ENCODE measurements around the gene NDRG4.

NDRG4 gene

DNA sequence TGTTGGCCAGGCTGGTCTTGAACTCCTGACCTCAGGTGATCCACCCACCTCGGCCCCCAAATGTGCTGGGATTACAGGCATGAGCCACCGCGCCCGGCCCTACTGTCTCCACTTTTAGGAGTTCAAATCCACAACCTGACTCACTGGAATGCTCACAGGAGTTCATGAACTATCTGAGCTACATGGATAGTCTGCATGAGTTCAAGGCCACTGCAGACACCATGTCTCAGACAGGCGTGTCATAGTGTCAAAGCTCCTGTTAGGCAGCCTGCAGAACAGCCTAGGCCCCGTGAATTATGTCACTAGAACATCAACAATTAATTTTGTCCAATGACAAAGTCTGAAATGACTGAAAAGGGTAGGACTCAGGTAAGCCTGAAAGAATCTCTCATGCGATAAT is 38.3 kb upstream of the NDRG4 start:
- H3K4me3 Mint-ChIP-seq: no peak overlapping the region
- H3K36me3 Mint-ChIP-seq: no peaks in the 10 kb centered on the region
- H3K27me3 Mint-ChIP-seq: peaks cover 33 to 39% of the 10 kb centered on the region in 2 donors
- H3K27ac Mint-ChIP-seq: no peak overlapping the region
- peaks cover 0 to 2% of the 10 kb centered on the region in 2 donors for H3K9me3 Mint-ChIP-seq
- H3K4me1 Mint-ChIP-seq: peaks cover 17 to 30% of the 10 kb centered on the region in 2 donors
- DNase-seq: no peak
- ATAC-seq (replicated peaks): no peak

GRCh38 chr16:58462089-58462488 is 37.9 kb upstream of the NDRG4 start:
- Mint-ChIP-seq H3K9me3 (peaks cover 0 to 2% of the 10 kb centered on the region in 2 donors), H3K4me1 (peaks cover 17 to 30% of the 10 kb centered on the region in 2 donors), H3K27me3 (peaks cover 38 to 44% of the 10 kb centered on the region in 2 donors), H3K27ac (no peak overlapping the region), H3K4me3 (no peak overlapping the region), H3K36me3 (no peaks in the 10 kb centered on the region)
- no peak for DNase-seq
- no peak for ATAC-seq (replicated peaks)

GRCh38 chr16:58462499-58462996 is 37.4 kb upstream of the NDRG4 start:
- H3K4me1 Mint-ChIP-seq: peaks cover 17 to 30% of the 10 kb centered on the region in 2 donors
- no peaks in the 10 kb centered on the region for H3K36me3 Mint-ChIP-seq
- peak overlapping the region; percentile 69 to 74 for H3K4me3 Mint-ChIP-seq
- ATAC-seq (replicated peaks) (no peak), DNase-seq (no peak)
- H3K27me3 Mint-ChIP-seq: peaks cover 41 to 49% of the 10 kb centered on the region in 2 donors
- H3K9me3 Mint-ChIP-seq: peaks cover 0 to 2% of the 10 kb centered on the region in 2 donors
- peak overlapping the region; percentile 73 for H3K27ac Mint-ChIP-seq

DNA sequence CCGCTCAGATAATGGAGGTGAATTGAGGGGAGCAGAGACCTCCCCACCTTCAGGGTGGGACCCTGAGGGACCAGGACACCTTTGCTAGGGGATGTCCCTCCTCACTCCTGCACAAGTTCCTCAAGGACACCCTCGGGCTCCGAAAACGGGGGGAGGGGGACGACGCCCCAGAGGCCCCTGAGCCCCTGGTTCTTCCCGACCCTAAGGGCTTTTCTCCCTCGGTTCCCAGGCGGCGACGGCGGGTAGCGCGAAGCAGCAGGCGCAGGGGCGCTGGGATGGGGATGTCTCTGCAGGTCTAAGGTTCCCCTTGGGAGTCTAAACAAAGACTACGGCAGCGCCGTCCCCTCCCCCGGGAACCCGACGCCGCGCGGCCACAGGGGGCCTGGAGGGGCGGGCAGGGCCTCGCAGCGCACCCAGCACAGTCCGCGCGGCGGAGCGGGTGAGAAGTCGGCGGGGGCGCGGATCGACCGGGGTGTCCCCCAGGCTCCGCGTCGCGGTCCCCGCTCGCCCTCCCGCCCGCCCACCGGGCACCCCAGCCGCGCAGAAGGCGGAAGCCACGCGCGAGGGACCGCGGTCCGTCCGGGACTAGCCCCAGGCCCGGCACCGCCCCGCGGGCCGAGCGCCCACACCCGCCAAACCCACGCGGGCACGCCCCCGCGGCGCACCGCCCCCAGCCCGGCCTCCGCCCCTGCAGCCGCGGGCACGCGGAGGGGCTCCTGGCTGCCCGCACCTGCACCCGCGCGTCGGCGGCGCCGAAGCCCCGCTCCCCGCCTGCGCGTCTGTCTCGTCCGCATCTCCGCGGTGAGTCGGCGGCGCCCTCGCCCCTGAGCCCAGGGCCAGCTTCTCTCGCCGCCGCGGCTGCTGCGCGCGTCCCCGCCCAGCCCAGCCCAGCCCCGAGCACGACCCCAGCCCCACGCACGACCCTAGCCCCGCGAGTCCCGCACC is 36.7 kb upstream of the NDRG4 start:
- DNase-seq: no peak
- peaks cover 47 to 56% of the 10 kb centered on the region in 2 donors for H3K27me3 Mint-ChIP-seq
- H3K4me1 Mint-ChIP-seq: peaks cover 17 to 30% of the 10 kb centered on the region in 2 donors
- H3K27ac Mint-ChIP-seq: no peak overlapping the region
- H3K4me3 Mint-ChIP-seq: peak overlapping the region in 1 of 2 donors; percentile 72
- ATAC-seq (replicated peaks): peak; percentile 37 to 48
- no peaks in the 10 kb centered on the region for H3K36me3 Mint-ChIP-seq
- H3K9me3 Mint-ChIP-seq: peaks cover 0 to 2% of the 10 kb centered on the region in 2 donors

DNA sequence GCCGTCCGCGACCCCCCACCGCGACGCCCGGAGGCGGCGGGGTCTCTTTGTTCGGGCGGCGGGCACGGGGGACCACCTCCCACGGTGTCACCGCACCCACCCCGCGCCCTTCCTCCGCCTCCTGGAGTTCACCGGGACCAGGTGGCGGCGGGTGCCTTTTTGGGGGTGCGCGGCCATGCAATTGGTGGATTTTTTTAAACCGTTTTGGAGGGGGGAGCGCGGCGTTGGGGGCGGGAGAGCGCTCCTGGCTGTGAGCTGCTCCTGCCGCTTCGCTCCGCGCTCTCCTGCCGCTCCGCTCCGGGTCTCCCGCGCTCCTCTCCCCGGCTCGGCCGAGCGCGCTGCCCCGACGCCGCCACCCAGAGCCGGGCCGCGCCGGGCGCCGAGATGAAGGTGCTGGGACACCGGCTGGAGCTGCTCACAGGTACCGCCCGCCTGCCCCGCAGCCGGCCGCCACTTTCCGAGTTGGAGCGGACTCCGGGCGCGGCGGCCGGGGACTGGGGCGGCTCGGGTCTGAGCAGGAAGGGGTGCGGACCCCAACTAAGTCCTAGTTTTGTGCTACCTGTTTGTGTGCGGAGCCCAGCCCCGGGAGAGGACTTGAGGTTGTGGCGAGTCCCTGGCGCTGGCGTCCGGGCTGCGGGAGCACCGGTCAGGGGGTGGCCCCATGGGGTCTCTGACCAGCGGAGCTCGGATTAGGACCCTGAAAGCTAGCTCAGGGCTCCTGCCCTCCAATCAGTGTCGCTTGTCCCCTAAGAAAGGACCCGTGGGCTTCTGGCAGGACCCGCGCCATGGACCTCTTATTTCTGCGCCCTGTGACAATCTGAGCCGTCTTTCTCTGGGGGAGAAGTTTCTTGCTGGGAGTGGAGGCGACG is 35.7 kb upstream of the NDRG4 start:
- peaks cover 14 to 21% of the 10 kb centered on the region in 2 donors for H3K4me1 Mint-ChIP-seq
- no peaks in the 10 kb centered on the region for H3K9me3 Mint-ChIP-seq
- peaks cover 55 to 66% of the 10 kb centered on the region in 2 donors for H3K27me3 Mint-ChIP-seq
- ATAC-seq (replicated peaks) (peak; percentile 23 to 39), DNase-seq (no peak)
- H3K27ac Mint-ChIP-seq: peak overlapping the region; percentile 17
- H3K4me3 Mint-ChIP-seq: peak overlapping the region; percentile 46 to 72
- H3K36me3 Mint-ChIP-seq: no peaks in the 10 kb centered on the region

GRCh38 chr16:58464916-58465731 is 34.8 kb upstream of the NDRG4 start:
- Mint-ChIP-seq H3K4me3 (peak overlapping the region; percentile 46 to 72), H3K27me3 (peaks cover 55 to 67% of the 10 kb centered on the region in 2 donors), H3K36me3 (no peaks in the 10 kb centered on the region), H3K9me3 (no peaks in the 10 kb centered on the region), H3K4me1 (peaks cover 11 to 16% of the 10 kb centered on the region in 2 donors), H3K27ac (peak overlapping the region; percentile 17)
- no peak for ATAC-seq (replicated peaks)
- no peak for DNase-seq

DNA sequence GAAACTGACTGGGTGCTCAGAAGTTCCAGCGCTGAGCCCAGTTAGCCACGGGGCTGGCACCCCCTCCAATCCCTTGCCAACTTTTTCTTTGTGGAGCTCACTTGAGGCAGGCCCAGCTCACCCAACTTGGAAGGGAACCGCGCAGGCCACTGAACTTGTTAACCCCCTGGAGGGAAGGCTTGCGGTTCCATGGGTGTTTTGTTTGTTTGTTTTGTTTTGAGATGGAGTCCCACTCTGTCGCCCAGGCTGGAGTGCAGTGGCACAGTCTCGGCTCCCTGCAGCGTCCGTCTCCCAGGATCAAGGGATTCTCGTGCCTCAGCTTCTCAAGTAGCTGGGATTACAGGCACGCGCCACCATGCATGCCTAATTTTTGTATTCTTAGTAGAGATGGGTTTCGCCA is 34.1 kb upstream of the NDRG4 start:
- Mint-ChIP-seq H3K36me3 (no peaks in the 10 kb centered on the region), H3K4me3 (no peak overlapping the region), H3K27me3 (peaks cover 55 to 73% of the 10 kb centered on the region in 2 donors), H3K27ac (no peak overlapping the region), H3K9me3 (no peaks in the 10 kb centered on the region), H3K4me1 (peaks cover 11 to 16% of the 10 kb centered on the region in 2 donors)
- no peak for DNase-seq
- no peak for ATAC-seq (replicated peaks)

- no peaks in the 10 kb centered on the region for H3K36me3 Mint-ChIP-seq
- ATAC-seq (replicated peaks) (no peak), DNase-seq (no peak)
- peaks cover 55 to 73% of the 10 kb centered on the region in 2 donors for H3K27me3 Mint-ChIP-seq
- H3K4me1 Mint-ChIP-seq: peaks cover 11 to 16% of the 10 kb centered on the region in 2 donors
- H3K4me3 Mint-ChIP-seq: no peak overlapping the region
- no peaks in the 10 kb centered on the region for H3K9me3 Mint-ChIP-seq
- H3K27ac Mint-ChIP-seq: no peak overlapping the region
These were observed 33.5 kb upstream of the NDRG4 start for GRCh38 chr16:58466396-58466795.

- ATAC-seq (replicated peaks) (no peak), DNase-seq (no peak)
- Mint-ChIP-seq H3K4me1 (peaks cover 9 to 12% of the 10 kb centered on the region in 2 donors), H3K4me3 (no peak overlapping the region), H3K36me3 (no peaks in the 10 kb centered on the region), H3K9me3 (no peaks in the 10 kb centered on the region), H3K27me3 (peaks cover 48 to 58% of the 10 kb centered on the region in 2 donors), H3K27ac (no peak overlapping the region)
These were observed 32.0 kb upstream of the NDRG4 start for GRCh38 chr16:58467905-58468304.

DNA sequence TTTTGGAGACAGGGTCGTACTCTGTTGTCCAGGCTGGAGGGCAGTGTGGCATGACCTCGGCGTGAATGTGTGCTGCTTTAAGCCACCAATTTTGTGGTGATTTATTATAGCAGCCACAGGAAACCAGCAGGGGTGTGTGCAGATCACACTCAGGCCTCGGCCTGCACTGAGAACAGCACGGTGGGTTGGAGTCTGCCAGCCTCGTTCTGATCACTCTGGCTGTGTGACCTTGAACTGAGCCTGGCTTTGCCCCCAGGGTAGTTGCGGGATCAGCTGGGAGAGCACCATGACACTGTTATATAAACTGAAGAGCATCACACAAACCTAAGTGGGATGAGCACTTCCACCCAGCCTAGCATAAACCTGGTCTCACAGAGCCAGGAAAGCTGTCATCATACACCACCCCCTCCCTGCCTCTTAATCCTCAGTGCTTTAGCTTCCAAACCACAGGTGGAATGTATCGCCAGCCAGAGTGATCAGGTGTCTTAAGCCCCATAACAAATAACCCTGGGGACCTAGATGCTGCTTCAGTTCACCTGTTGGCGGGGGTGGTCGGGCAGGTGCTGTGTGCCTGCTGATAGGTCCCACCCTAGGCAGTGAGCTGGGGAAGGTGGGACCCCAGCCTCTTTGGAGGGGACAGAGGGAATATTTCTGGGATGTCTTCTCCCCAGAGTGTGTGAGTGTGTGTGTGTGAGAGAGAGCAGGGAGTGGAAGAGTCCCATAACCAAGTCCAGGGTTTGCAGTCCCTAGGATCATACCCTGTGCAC is 28.6 kb upstream of the NDRG4 start:
- peaks cover 36 to 39% of the 10 kb centered on the region in 2 donors for H3K27me3 Mint-ChIP-seq
- no peaks in the 10 kb centered on the region for H3K9me3 Mint-ChIP-seq
- peaks cover 4 to 6% of the 10 kb centered on the region in 2 donors for H3K4me1 Mint-ChIP-seq
- H3K4me3 Mint-ChIP-seq: no peak overlapping the region
- ATAC-seq (replicated peaks) (no peak), DNase-seq (no peak)
- no peaks in the 10 kb centered on the region for H3K36me3 Mint-ChIP-seq
- no peak overlapping the region for H3K27ac Mint-ChIP-seq

DNA sequence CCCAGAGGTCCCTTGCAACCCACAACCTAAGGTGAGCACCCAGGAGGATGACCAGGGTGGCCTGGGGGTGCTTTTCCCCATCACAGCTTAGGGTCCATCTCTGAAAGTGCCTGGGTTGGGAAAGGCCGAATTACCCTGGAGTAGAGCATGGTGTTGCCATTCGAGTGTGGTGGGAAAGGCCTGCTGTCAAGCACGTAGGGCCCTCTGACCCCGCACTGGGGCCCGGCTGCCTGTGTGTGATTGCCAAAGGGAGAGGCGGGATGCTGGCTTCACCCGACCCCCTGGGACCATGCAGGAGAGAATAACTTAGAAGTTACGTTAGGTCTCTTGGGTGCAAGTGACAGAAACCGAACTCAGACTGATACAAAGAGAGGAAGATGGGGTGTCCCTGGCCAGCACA is 27.7 kb upstream of the NDRG4 start:
- H3K27me3 Mint-ChIP-seq: peaks cover 27 to 32% of the 10 kb centered on the region in 2 donors
- H3K4me3 Mint-ChIP-seq: no peak overlapping the region
- H3K27ac Mint-ChIP-seq: no peak overlapping the region
- peaks cover 4 to 6% of the 10 kb centered on the region in 2 donors for H3K4me1 Mint-ChIP-seq
- ATAC-seq (replicated peaks) (no peak), DNase-seq (no peak)
- no peaks in the 10 kb centered on the region for H3K36me3 Mint-ChIP-seq
- H3K9me3 Mint-ChIP-seq: no peaks in the 10 kb centered on the region

GRCh38 chr16:58472827-58473226 is 27.1 kb upstream of the NDRG4 start:
- Mint-ChIP-seq H3K27ac (no peak overlapping the region), H3K9me3 (no peaks in the 10 kb centered on the region), H3K36me3 (no peaks in the 10 kb centered on the region), H3K4me3 (no peak overlapping the region), H3K27me3 (peaks cover 22 to 26% of the 10 kb centered on the region in 2 donors), H3K4me1 (peaks cover 4 to 6% of the 10 kb centered on the region in 2 donors)
- no peak for DNase-seq
- no peak for ATAC-seq (replicated peaks)

DNA sequence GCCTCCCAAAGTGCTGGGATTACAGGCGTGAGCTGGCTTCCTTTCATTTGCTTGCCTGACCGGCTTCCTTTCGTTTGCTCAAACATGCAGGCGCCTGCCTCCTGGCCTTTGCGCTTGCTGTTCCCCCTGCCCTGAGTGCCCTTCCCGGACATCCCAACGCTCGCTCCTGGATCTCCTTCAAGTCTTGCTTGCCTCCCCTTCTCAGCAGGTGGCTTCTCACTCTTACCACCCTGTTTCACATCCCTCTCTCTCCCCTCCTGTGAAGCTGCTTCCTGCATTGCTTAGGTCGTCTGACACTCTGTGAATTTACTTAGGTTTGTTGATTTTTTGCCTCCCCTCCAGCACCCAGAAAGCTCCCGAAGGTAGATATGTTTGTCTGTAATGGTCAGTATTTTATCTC is 25.6 kb upstream of the NDRG4 start:
- no peaks in the 10 kb centered on the region for H3K9me3 Mint-ChIP-seq
- ATAC-seq (replicated peaks) (no peak), DNase-seq (no peak)
- no peak overlapping the region for H3K27ac Mint-ChIP-seq
- H3K4me1 Mint-ChIP-seq: peaks cover 3 to 6% of the 10 kb centered on the region in 2 donors
- no peak overlapping the region for H3K4me3 Mint-ChIP-seq
- no peaks in the 10 kb centered on the region for H3K36me3 Mint-ChIP-seq
- peaks cover 12 to 14% of the 10 kb centered on the region in 2 donors for H3K27me3 Mint-ChIP-seq

Data from stimulated activated naive B cell treated with anti-CD40 and anti-IgM and Interleukin-4, amounts not matched to agents 10 μg/mL and 1 μg/mL and 100 μg/mL, for 72 hours (primary cell).